Subcutaneous abdominal adipose tissue (tissue), 5 donors: ENCODE data around the gene DCUN1D4.

Source experiments
- H3K27ac ChIP-seq: one replicate; pipeline ENCODE4 v1.7.0; 2013; ENCODE audit warnings: low read depth, mild to moderate bottlenecking, inconsistent platforms, low read length, moderate library complexity
- H3K27me3 ChIP-seq, 5 donors: one replicate each; pipeline ENCODE4 v1.7.0; 2013; ENCODE audit warnings: low read length in 5 of 5, inconsistent platforms in 1 of 5; ENCODE audit not compliant: control insufficient read depth in 5 of 5, insufficient read depth in 4 of 5
- H3K36me3 ChIP-seq, 5 donors: one replicate each; pipeline ENCODE4 v1.7.0; 2013; ENCODE audit warnings: low read length in 5 of 5; ENCODE audit not compliant: control insufficient read depth in 5 of 5, insufficient read depth in 5 of 5
- H3K4me1 ChIP-seq, 5 donors: one replicate each; pipeline ENCODE4 v1.7.0; 2013; ENCODE audit warnings: low read length in 5 of 5, mild to moderate bottlenecking in 3 of 5, moderate library complexity in 1 of 5; ENCODE audit not compliant: control insufficient read depth in 5 of 5, insufficient read depth in 5 of 5
- H3K4me3 ChIP-seq, 5 donors: one replicate each; pipeline ENCODE4 v1.7.0; 2013; ENCODE audit warnings: low read length in 5 of 5, low read depth in 1 of 5
- H3K9ac ChIP-seq, 5 donors: one replicate each; pipeline ENCODE4 v1.7.0; 2013; ENCODE audit warnings: low read length in 5 of 5, mild to moderate bottlenecking in 4 of 5, moderate library complexity in 3 of 5
- H3K9me3 ChIP-seq, 5 donors: one replicate each; pipeline ENCODE4 v1.7.0; 2013; ENCODE audit warnings: low read length in 5 of 5; ENCODE audit not compliant: control insufficient read depth in 5 of 5
- donor health status: healthy.
- donor health status: healthy.
- donor health status: healthy.
- donor health status: healthy.
- donor health status: healthy.

Gene DCUN1D4

DNA sequence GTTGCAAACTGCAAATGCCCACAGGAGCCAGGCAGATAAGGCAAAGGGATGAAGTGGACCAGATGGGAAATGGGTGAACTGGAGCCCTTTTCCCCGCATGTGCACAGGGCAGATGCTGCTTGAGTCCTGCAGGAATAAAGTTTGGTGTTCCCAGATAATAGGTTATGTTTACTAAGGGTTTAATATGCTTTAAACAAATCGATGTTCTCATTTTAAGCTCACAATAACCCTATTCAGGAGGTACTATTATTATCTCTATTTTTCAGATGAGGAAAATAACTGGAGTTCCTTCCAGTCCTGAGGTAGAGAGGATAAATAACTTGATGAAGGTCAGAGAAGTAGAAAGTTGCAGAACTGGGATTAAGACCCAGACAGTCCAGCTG, 99.9 kb downstream of the DCUN1D4 start:
- H3K4me3 ChIP-seq, result no peak overlapping the region
- H3K27me3 ChIP-seq, result no peaks in the 10 kb centered on the region
- H3K36me3 ChIP-seq, result no peaks in the 10 kb centered on the region
- no peaks in the 10 kb centered on the region for H3K4me1 ChIP-seq
- H3K9me3 ChIP-seq, result peaks cover 0 to 5% (median 0%) of the 10 kb centered on the region in 5 donors
- no peak overlapping the region for H3K27ac ChIP-seq
- H3K9ac ChIP-seq, result no peak overlapping the region

DNA sequence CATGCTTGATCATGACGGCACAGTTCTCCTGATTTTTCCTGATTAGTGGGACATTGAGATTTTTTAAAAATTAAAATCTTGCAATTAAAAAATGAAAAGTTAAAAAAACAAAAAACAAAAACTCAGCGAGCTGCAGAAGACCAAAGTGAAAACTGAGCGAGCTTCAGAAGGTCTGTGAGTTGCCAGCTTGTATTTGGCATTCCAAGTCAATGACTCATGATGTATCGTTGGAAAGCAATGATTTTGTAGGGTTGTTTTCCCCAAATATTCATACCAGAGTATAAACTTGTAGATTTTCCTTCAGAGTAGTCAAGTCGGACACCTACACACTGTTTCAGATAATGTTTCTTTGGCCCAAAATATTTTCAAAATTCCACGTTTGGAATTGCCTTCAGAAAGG, 100.3 kb downstream of the DCUN1D4 start:
- Histone ChIP-seq H3K9ac (no peak overlapping the region), H3K9me3 (peaks cover 0 to 5% (median 0%) of the 10 kb centered on the region in 5 donors), H3K4me1 (no peaks in the 10 kb centered on the region), H3K27me3 (no peaks in the 10 kb centered on the region), H3K4me3 (no peak overlapping the region), H3K36me3 (no peaks in the 10 kb centered on the region), H3K27ac (no peak overlapping the region)

DNA sequence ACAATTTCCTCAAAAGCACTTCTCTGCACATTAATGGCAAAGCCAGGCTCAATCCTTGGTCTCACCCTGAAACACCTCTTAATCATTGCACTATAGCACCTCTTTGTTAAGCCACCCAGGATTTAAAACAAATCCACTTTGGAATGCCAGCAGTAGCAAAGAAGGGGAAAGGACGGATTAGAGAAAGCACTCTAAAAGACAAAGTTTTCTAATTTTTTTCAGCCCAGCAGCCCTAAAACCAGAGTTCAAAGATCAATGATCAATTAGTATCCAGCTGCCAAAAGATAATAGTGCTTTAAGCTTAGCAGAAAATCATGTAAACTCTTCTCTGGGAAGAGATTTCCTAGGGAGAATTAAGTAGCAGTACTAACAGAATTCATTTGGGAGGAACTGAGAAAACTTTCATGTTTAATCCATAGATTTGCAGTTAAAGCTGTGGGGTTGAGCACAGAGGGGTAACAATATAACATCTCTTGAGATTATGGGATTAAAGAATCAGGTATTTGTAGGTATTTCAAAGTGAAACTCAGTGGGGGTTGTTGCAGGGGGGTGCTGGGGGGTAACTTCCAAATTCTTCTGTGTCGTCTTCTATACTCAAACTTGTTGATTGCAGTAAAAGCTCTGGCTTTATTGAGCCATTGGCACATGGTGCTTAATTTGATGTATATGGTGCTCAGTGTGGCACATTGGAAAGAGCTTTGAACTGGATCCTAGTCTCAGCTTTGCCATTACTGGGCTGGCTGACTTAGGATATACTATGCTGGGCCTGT, 115.4 kb downstream of the DCUN1D4 start:
- H3K27me3 ChIP-seq, result no peaks in the 10 kb centered on the region
- no peak overlapping the region for H3K27ac ChIP-seq
- no peaks in the 10 kb centered on the region for H3K36me3 ChIP-seq
- no peak overlapping the region for H3K4me3 ChIP-seq
- peaks cover 0 to 10% (median 5%) of the 10 kb centered on the region in 5 donors for H3K9me3 ChIP-seq
- no peak overlapping the region for H3K9ac ChIP-seq
- no peaks in the 10 kb centered on the region for H3K4me1 ChIP-seq

DNA sequence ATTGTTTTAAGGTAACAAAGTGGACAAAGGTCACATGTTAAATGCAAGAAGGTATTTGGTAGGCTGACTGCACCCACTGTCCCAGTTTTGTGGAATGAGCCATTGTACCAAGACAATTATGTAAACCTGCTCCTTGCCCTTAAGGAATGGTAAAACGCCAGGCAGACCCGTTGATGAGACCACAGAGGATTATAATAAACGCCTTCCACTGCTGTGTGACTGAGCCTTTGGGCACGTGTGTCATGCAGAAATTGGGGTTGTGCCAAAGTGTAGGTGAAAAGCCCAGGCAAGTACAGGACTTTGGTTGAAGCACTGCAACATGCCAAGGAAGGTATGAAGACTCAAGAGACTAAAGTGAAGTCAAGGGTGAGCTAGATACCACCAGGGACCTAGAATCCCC, 117.5 kb downstream of the DCUN1D4 start:
- no peaks in the 10 kb centered on the region for H3K4me1 ChIP-seq
- no peak overlapping the region for H3K4me3 ChIP-seq
- H3K9ac ChIP-seq, result no peak overlapping the region
- no peaks in the 10 kb centered on the region for H3K27me3 ChIP-seq
- H3K9me3 ChIP-seq, result peaks cover 0 to 10% (median 5%) of the 10 kb centered on the region in 5 donors
- no peak overlapping the region for H3K27ac ChIP-seq
- no peaks in the 10 kb centered on the region for H3K36me3 ChIP-seq

DNA sequence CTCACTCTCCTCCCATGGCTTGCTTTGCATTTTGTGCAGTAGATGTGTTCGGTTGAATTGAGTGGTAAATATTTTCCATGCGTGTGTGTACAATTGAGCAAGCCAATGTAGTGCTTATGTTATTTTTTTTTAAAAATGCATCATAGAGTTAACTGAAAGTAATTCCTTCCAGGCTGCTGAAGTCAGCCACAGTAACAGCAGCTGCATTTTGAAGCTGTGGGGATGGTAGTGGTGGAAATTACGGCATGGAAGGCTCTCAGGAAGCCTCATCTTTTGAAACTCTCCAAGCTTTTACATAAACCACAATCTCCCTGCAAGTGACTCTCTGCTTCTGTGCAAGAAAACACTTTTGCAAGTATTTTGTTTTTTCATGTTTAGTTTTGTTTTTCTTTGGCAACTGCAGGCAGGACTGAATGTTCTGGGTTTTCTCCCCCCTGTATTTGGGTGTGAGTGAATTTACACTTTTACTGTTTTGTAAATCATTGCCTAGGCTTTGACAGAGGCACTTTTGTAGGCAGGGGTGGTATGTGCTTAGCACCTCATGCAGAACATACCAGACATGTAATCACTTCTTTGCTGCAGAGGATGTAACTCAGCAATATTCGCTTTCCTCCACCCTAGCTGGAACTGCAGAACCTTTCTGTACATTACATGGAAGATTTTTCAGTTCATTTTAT, 121.0 kb downstream of the DCUN1D4 start:
- Histone ChIP-seq H3K4me1 (no peaks in the 10 kb centered on the region), H3K4me3 (no peak overlapping the region), H3K27ac (no peak overlapping the region), H3K27me3 (no peaks in the 10 kb centered on the region), H3K9ac (no peak overlapping the region), H3K9me3 (peaks cover 0 to 6% (median 0%) of the 10 kb centered on the region in 5 donors), H3K36me3 (no peaks in the 10 kb centered on the region)

DNA sequence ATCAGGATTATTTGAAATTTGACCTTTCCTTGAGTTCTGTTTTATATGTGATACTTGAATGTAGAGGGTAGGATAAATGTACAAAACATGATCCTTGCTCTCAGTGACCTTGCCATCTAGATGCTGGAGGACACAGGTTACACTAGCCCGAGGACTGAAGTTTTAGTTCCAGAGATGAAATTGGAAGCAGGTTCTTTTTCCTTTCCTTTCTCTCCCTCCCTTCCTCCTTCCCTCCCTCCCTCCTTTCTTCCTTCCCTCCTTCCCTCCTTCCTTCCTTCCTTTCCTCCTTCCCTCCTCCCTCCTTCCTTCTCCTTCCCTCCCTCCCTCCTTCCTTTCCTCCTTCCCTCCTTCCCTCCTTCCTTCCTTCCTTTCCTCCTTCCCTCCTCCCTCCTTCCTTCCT, 122.9 kb downstream of the DCUN1D4 start:
- no peak overlapping the region for H3K9ac ChIP-seq
- H3K4me3 ChIP-seq, result no peak overlapping the region
- no peaks in the 10 kb centered on the region for H3K27me3 ChIP-seq
- no peaks in the 10 kb centered on the region for H3K36me3 ChIP-seq
- H3K9me3 ChIP-seq, result peaks cover 0 to 9% (median 0%) of the 10 kb centered on the region in 5 donors
- H3K4me1 ChIP-seq, result no peaks in the 10 kb centered on the region
- no peak overlapping the region for H3K27ac ChIP-seq
